HUES6 (cell line): ENCODE measurements around the gene DENND5B.

ENCODE experiments used
- H3K27ac ChIP-seq: 2 replicates; pipeline ENCODE4 v1.7.0; 2013; ENCODE audit warnings: low read depth, mild to moderate bottlenecking, low read length, inconsistent platforms
- H3K27me3 ChIP-seq: 2 replicates; pipeline ENCODE4 v1.6.1; 2013; ENCODE audit warnings: low read length; ENCODE audit not compliant: control insufficient read depth, insufficient read depth
- H3K36me3 ChIP-seq: 2 replicates; pipeline ENCODE4 v1.6.1; 2013; ENCODE audit warnings: low read length; ENCODE audit not compliant: control insufficient read depth, insufficient read depth
- H3K4me1 ChIP-seq: 2 replicates; pipeline ENCODE4 v1.6.1; 2013; ENCODE audit warnings: low read length; ENCODE audit not compliant: control insufficient read depth, insufficient read depth
- H3K4me3 ChIP-seq: 2 replicates; pipeline ENCODE4 v1.5.1; 2013; ENCODE audit warnings: low read depth, low read length
- H3K9ac ChIP-seq: one replicate; pipeline ENCODE4 v1.6.1; 2013; ENCODE audit warnings: mild to moderate bottlenecking, low read length
- H3K9me3 ChIP-seq: 2 replicates; pipeline ENCODE4 v1.6.1; 2013; ENCODE audit warnings: low read depth, low read length; ENCODE audit not compliant: control insufficient read depth, insufficient read depth

DENND5B gene

DNA sequence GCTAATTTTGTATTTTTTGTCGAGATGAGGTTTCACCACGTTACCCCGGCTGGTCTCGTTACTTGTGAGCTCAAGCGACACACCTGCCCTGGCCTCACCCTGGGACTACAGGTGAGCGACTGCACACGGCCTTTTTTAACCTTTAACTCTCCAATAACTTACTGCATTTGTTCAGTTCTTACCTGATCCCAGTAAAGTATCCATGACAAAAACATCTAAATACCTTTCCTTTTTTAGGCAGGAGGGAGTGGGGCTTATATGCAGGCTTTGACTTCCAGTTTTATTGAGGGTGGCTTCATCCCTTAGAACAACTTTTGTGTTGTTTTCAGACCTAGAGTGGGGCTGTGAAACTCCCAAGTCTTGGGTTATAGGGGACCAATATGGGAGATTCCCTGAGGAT lies 68.3 kb downstream of the DENND5B start:
- H3K27me3 ChIP-seq = no peaks in the 10 kb centered on the region
- H3K4me3 ChIP-seq = no peak overlapping the region
- no peaks in the 10 kb centered on the region for H3K36me3 ChIP-seq
- H3K9ac ChIP-seq = no peak overlapping the region
- H3K4me1 ChIP-seq = peaks cover 56% of the 10 kb centered on the region
- peak overlapping the region; percentile 45; the same call in 1 of the 2 replicates for H3K27ac ChIP-seq
- no peaks in the 10 kb centered on the region for H3K9me3 ChIP-seq

DNA sequence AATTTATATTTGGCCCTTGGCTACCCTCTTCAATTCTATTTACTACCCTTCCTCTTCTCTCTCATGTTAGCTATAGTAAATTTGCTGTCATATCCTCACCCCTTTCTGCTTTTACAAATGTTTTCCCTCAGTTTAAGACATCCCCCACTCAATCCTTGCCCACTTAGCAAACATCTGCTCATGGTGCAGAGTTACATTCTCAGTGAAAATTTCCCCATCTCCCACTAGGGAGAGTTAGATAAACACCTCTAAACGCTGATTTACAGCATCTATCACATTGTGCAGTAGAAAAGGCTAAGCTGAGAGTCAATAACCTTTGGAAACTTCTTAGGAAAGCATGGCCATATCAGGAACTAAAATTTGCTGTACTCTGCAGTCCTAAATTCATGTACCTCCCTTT lies 69.0 kb downstream of the DENND5B start:
- Histone ChIP-seq H3K4me3 (no peak overlapping the region), H3K4me1 (peaks cover 62% of the 10 kb centered on the region), H3K9me3 (no peaks in the 10 kb centered on the region), H3K27ac (0 out of 2 replicates have a peak overlapping the region, but pooled peaks have one; percentile 45), H3K9ac (no peak overlapping the region), H3K36me3 (no peaks in the 10 kb centered on the region), H3K27me3 (no peaks in the 10 kb centered on the region)

DNA sequence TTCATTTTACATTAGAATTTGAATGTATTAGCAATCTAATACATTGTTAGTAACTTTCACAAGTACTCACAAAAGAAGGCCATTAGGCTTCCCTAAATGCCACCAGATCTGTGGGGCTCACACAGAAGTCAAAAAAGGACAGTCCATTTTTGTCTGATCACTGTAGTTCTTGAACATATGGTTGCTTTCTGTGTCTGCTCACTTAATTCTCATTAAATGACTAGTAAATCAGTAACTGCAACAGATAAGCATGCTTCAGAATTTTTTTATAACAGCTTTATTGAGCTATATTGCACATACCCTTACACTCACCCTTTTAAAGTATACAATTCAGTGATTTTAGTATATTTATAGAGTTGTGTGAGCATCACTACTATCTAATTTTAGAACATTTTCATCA lies 71.4 kb downstream of the DENND5B start:
- H3K27ac ChIP-seq = peak overlapping the region; percentile 96
- H3K4me3 ChIP-seq = peak overlapping the region; percentile 23; the same call in 1 of the 2 replicates
- no peaks in the 10 kb centered on the region for H3K27me3 ChIP-seq
- H3K4me1 ChIP-seq = peaks cover 60% of the 10 kb centered on the region
- no peaks in the 10 kb centered on the region for H3K9me3 ChIP-seq
- peak overlapping the region; percentile 41 for H3K9ac ChIP-seq
- H3K36me3 ChIP-seq = no peaks in the 10 kb centered on the region

DNA sequence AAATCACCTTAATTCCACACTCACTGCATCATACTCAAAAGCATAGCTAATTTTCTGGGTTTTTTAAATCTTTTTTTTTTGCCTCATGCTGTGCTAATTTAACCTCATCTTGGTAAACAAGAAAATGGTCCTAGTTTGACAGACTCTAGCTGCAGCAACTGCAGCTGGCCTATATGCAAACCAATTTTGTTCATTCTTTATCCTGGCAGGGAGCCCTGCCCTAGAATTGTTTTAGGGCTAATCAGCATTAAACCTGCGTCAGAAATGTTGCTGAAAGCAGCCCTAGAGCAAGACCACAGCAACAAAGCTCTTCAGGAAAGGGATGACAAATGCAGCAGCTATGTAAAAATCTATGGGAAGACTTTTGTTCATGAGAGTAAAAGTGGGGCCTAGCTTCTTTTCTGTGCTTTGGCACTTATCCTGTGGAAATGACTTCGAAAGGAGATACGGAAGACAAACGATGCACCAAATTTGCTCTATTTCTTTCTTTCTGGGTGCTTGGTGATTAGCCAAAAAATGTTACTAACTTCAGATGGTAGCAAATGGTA lies 72.2 kb downstream of the DENND5B start:
- Histone ChIP-seq H3K4me3 (peak overlapping the region; percentile 23; the same call in 1 of the 2 replicates), H3K9ac (peak overlapping the region; percentile 42), H3K4me1 (peaks cover 57% of the 10 kb centered on the region), H3K27me3 (no peaks in the 10 kb centered on the region), H3K36me3 (no peaks in the 10 kb centered on the region), H3K9me3 (no peaks in the 10 kb centered on the region), H3K27ac (peak overlapping the region; percentile 96)

DNA sequence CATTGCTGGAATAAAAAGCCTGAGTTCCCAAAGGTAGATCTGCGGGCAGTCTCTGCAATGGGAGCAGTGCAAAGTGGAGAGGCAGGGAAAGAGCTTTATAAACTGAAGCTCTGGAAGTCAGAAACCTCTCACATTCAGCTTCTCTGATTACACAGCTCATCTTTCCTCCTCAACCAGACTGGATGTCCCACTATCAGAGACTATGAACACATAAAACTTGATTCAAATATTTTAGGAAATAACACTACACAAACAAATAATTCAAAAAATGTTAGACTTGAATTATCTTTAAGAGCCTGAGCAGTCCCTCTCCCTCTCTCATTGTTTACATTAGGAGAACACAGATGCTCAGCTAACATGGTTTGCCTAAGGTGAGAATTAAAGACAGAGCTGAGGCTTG lies 72.9 kb downstream of the DENND5B start:
- peaks cover 49% of the 10 kb centered on the region for H3K4me1 ChIP-seq
- H3K9me3 ChIP-seq = no peaks in the 10 kb centered on the region
- no peak overlapping the region; the same call in 1 of the 2 replicates for H3K4me3 ChIP-seq
- peak overlapping the region; percentile 96 for H3K27ac ChIP-seq
- H3K9ac ChIP-seq = peak overlapping the region; percentile 42
- no peaks in the 10 kb centered on the region for H3K27me3 ChIP-seq
- H3K36me3 ChIP-seq = no peaks in the 10 kb centered on the region

DNA sequence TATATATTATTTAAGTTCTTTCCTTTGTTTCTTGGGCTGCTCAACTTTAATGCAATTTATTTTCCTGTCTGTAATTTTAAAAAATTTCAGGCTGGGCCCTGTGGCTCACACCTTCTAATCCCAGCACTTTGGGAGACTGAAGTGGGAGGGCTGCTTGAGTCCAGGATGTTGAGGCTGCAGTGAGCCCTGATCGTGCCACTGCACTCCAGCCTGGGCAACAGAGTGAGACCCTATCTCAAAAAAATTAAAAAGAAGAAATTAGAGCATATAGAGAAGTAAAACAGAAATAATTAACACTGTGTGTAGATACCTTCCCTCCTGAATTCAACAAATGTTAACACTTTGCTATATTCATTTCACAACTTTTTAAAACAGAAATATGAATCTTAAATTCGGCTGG lies 74.2 kb downstream of the DENND5B start:
- no peak overlapping the region for H3K27ac ChIP-seq
- no peak overlapping the region for H3K9ac ChIP-seq
- H3K36me3 ChIP-seq = no peaks in the 10 kb centered on the region
- H3K27me3 ChIP-seq = no peaks in the 10 kb centered on the region
- no peaks in the 10 kb centered on the region for H3K9me3 ChIP-seq
- H3K4me1 ChIP-seq = peaks cover 37% of the 10 kb centered on the region
- H3K4me3 ChIP-seq = no peak overlapping the region

DNA sequence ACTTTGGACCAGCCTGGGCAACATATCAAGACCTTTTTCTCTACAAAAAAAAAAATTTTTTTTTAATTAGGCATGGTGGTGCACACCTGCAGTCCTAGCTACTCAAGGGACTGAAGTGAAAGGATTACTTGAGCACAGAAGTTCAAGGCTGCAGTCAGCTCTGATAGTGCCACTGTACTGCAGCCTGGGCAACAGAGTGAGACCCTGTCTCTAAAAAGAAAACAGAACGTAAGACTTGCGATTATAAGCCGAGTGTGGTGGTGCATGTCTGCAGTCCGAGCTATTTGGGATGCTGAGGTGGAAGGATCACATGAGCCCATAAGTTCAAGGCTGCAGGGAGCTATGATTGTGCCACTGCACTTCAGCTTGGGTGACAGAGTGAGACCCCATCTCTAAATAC lies 76.0 kb downstream of the DENND5B start:
- Histone ChIP-seq H3K36me3 (no peaks in the 10 kb centered on the region), H3K4me1 (peaks cover 30% of the 10 kb centered on the region), H3K9ac (no peak overlapping the region), H3K27ac (no peak overlapping the region), H3K4me3 (no peak overlapping the region), H3K9me3 (no peaks in the 10 kb centered on the region), H3K27me3 (no peaks in the 10 kb centered on the region)

DNA sequence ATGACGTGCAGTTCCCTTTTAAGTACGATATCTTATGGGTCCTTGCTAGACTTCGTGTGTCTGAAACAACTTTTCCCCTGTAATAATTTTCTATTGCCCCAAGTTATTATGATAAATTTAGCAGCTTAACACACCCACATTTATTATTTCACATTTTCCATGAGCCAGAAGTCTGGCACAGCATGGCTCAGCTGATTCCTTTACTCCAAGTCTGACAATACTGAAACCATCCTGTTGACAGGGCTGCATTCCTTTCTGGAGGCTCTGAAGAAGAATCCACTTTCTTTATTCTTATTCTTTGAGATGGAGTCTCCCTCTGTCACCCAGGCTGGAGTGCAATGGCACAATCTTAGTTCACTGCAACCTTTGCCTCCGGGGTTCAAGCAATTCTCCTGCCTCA lies 80.9 kb downstream of the DENND5B start:
- H3K4me3 ChIP-seq = no peak overlapping the region
- H3K9me3 ChIP-seq = peaks cover 5% of the 10 kb centered on the region; the same call in 1 of the 2 replicates
- H3K9ac ChIP-seq = no peak overlapping the region
- peaks cover 32% of the 10 kb centered on the region for H3K4me1 ChIP-seq
- no peaks in the 10 kb centered on the region for H3K27me3 ChIP-seq
- H3K36me3 ChIP-seq = no peaks in the 10 kb centered on the region; the same call in 1 of the 2 replicates
- no peak overlapping the region for H3K27ac ChIP-seq

DNA sequence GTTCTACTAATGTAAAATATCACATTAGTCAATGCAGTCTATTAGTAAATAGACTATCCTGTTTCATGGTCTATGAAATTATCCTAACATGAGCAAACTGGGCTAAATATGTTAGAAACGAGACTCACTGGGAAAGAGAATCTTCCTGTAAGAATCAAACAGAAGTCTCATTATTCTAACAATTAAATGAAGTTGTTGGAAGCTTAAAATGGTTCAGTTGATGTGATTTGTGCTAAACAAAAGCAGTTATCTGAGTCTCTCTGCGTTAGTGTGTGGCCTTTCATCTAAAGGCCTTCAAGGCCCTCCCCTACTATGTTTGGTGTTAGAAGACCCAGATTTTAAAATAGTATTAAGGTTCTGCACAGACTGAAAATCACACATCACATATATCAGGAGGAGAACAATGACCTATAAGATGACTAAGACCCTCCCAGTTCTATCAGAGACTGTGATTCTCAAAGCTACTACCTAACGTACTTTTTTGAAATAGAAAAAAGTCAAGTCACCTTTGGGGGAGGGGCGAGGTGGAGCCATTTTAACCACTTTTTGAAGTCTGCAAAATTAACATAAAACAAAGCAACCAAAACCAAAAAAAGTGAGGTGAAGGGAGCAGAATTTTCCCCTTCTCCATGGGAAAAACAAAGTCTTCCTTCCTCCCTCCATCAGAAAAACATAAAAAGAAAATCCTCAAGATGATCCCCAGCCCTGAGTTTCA lies 82.3 kb downstream of the DENND5B start:
- peaks cover 14% of the 10 kb centered on the region for H3K9me3 ChIP-seq
- no peaks in the 10 kb centered on the region; the same call in 1 of the 2 replicates for H3K36me3 ChIP-seq
- H3K27me3 ChIP-seq = no peaks in the 10 kb centered on the region
- H3K4me3 ChIP-seq = no peak overlapping the region
- peak overlapping the region; percentile 82 for H3K27ac ChIP-seq
- peak overlapping the region; percentile 12 for H3K9ac ChIP-seq
- peaks cover 32% of the 10 kb centered on the region for H3K4me1 ChIP-seq

DNA sequence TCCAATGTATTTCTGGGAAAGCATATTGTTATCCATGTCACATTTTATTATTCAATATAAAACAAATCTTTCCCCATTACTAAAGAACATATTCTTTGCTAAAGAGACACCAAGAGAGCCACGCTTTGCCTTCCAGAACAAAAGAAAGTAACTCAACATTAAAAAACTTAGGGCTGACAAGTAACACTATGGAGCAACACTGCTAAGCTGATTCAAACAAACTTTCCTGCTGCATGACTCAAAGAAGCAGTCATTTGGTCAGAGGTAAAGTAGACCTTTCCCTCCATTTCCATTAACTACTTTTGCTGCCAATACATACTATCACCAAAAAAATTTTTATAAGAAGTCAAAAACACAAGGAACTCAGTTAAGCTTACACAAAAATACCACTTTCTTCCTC lies 83.0 kb downstream of the DENND5B start:
- Histone ChIP-seq H3K4me3 (no peak overlapping the region), H3K9me3 (peaks cover 14% of the 10 kb centered on the region), H3K9ac (no peak overlapping the region), H3K27ac (peak overlapping the region; percentile 82), H3K4me1 (peaks cover 32% of the 10 kb centered on the region), H3K27me3 (no peaks in the 10 kb centered on the region), H3K36me3 (no peaks in the 10 kb centered on the region; the same call in 1 of the 2 replicates)

DNA sequence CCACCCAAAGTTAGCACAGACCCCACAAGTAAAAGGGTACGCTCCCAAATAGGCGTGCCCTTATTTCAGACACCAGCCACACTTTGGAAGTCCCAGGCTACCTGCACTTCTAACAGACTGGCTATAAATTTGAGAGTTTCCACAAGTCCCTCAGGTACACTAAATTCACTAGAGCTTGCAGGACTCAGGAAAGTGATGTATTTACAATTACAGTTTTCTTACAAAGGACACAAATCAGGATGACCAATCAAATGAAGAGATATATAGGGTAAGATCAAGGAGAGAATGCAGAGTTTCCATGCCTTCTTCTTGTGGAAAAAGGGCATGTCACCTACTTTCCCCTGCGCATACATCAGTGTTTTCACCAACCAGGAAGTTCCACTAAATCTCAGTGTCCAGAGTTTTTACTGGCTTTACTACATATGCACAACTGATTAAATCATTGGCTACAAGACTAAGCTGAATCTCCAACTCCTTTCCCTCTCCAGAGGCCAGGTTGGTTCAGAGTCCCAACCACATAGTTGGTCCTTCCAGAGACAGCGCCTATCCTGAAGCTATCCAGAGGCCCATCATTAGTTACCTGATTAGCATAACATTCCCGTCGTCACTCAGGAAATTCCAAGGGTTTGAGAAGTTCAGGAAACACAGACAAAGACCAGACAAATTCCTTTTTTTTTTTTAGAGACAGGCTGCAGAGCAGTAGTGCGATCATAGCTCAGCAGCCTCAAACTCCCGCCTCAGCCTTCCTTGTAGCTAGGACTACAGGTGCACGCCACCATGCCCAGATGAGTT lies 84.2 kb downstream of the DENND5B start:
- peak overlapping the region; percentile 64 for H3K27ac ChIP-seq
- no peak overlapping the region for H3K4me3 ChIP-seq
- H3K4me1 ChIP-seq = peaks cover 32% of the 10 kb centered on the region
- no peaks in the 10 kb centered on the region; the same call in 1 of the 2 replicates for H3K36me3 ChIP-seq
- H3K9ac ChIP-seq = peak overlapping the region; percentile 47
- H3K9me3 ChIP-seq = peaks cover 14% of the 10 kb centered on the region
- no peaks in the 10 kb centered on the region for H3K27me3 ChIP-seq
